SK-N-SH treated with all-trans-retinoic acid at 6 μM for 48 hours (cell line): ENCODE measurements around the gene CRIP2.
A peak's percentile ranks its signal among the peaks of the same experiment; 100 is the strongest.

ENCODE experiments used
- ATAC-seq: fragments of 200-7000 bp; cut with Tn5 transposase; 3 replicates; pipeline ENCODE4 v1.9.1; 2020; ENCODE audit warnings: mild to moderate bottlenecking, moderate library complexity
- CSDC2 ChIP-seq: fragments of 250-450 bp; sonication (Bioruptor Pico); IDR thresholded peaks from 2 replicates; pipeline ENCODE4 v1.5.0; 2020; ENCODE audit warnings: mild to moderate bottlenecking, moderate library complexity
- CSRNP3 ChIP-seq: fragments of 250-450 bp; sonication (Bioruptor Pico); IDR thresholded peaks from 2 replicates; pipeline ENCODE4 v1.5.1; 2021; ENCODE audit warnings: mild to moderate bottlenecking, moderate library complexity
- ESRRG ChIP-seq: fragments of 250-450 bp; sonication (Bioruptor Pico); IDR thresholded peaks from 2 replicates; pipeline ENCODE4 v1.6.1; 2021; ENCODE audit warnings: mild to moderate bottlenecking
- ISL1 ChIP-seq: fragments of 250-450 bp; sonication (Bioruptor Pico); IDR thresholded peaks from 2 replicates; pipeline ENCODE4 v2.1.2; 2022; ENCODE audit warnings: mild to moderate bottlenecking, moderate library complexity
- OSR1 ChIP-seq: fragments of 250-450 bp; sonication (Bioruptor Pico); IDR thresholded peaks from 2 replicates; pipeline ENCODE4 v1.8.0; 2022; ENCODE audit warnings: moderate library complexity, mild to moderate bottlenecking, inconsistent platforms
- RARB ChIP-seq: fragments of 250-450 bp; sonication (Bioruptor Pico); IDR thresholded peaks from 2 replicates; pipeline ENCODE4 v1.8.0; 2021; ENCODE audit warnings: mild to moderate bottlenecking, moderate library complexity
- SNAI2 ChIP-seq: fragments of 250-450 bp; sonication (Bioruptor Pico); IDR thresholded peaks from 2 replicates; pipeline ENCODE4 v1.5.0; 2020; ENCODE audit warnings: mild to moderate bottlenecking, moderate library complexity
- TCF4 ChIP-seq: fragments of 250-450 bp; sonication (Bioruptor Pico); IDR thresholded peaks from 2 replicates; pipeline ENCODE4 v1.8.0; 2021; ENCODE audit warnings: mild to moderate bottlenecking, moderate library complexity, borderline replicate concordance
- TOX ChIP-seq: fragments of 250-450 bp; sonication (Bioruptor Pico); IDR thresholded peaks from 2 replicates; pipeline ENCODE4 v1.8.0; 2021; ENCODE audit warnings: mild to moderate bottlenecking, moderate library complexity, borderline replicate concordance
- ZC3H10 ChIP-seq: fragments of 250-450 bp; sonication (Bioruptor Pico); IDR thresholded peaks from 2 replicates; pipeline ENCODE4 v1.5.1; 2021; ENCODE audit warnings: mild to moderate bottlenecking, moderate library complexity
- ZFP30 ChIP-seq: fragments of 450-650 bp; formaldehyde crosslinking; IDR thresholded peaks from 2 replicates; pipeline ENCODE4 v1.5.0; 2022; ENCODE audit warnings: mild to moderate bottlenecking, moderate library complexity
- ZNF565 ChIP-seq: fragments of 450-650 bp; formaldehyde crosslinking; conservative IDR thresholded peaks from 2 replicates; pipeline ENCODE4 v1.5.0; 2020; ENCODE audit warnings: low read depth, mild to moderate bottlenecking, moderate library complexity
- ZNF8 ChIP-seq: fragments of 450-650 bp; formaldehyde crosslinking; IDR thresholded peaks from 2 replicates; pipeline ENCODE4 v1.5.0; 2020; ENCODE audit warnings: mild to moderate bottlenecking, moderate library complexity
- TF ChIP-seq, protein P1 (sequence below): fragments of 250-450 bp; sonication (Bioruptor Pico); IDR thresholded peaks from 2 replicates; pipeline ENCODE4 v1.8.0; 2021; ENCODE audit warnings: low read depth, mild to moderate bottlenecking, moderate library complexity, borderline replicate concordance
- TF ChIP-seq, protein P2 (sequence below): fragments of 250-450 bp; sonication (Bioruptor Pico); IDR thresholded peaks from 2 replicates; pipeline ENCODE4 v1.5.1; 2020; ENCODE audit warnings: low read depth, mild to moderate bottlenecking, moderate library complexity
- TF ChIP-seq, protein P3 (sequence below): fragments of 250-450 bp; sonication (Bioruptor Pico); IDR thresholded peaks from 2 replicates; pipeline ENCODE4 v1.8.0; 2020; ENCODE audit warnings: mild to moderate bottlenecking, moderate library complexity, borderline replicate concordance

The CRIP2 gene

GRCh38 chr14:105445901-105446845 lies 28.4 kb upstream of the CRIP2 start:
- ATAC-seq = no peak
- TF ChIP-seq RARB (CRISPR knock-in tag) (no peak), CSDC2 (no peak)
- TF ChIP-seq, protein P1, sequence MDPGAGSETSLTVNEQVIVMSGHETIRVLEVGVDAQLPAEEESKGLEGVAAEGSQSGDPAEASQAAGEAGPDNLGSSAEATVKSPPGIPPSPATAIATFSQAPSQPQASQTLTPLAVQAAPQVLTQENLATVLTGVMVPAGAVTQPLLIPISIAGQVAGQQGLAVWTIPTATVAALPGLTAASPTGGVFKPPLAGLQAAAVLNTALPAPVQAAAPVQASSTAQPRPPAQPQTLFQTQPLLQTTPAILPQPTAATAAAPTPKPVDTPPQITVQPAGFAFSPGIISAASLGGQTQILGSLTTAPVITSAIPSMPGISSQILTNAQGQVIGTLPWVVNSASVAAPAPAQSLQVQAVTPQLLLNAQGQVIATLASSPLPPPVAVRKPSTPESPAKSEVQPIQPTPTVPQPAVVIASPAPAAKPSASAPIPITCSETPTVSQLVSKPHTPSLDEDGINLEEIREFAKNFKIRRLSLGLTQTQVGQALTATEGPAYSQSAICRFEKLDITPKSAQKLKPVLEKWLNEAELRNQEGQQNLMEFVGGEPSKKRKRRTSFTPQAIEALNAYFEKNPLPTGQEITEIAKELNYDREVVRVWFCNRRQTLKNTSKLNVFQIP (CRISPR knock-in tag) = no peak

- TF ChIP-seq ZNF565 (no peak), ISL1 (CRISPR knock-in tag) (no peak), ZFP30 (CRISPR knock-in tag) (no peak), TOX (CRISPR knock-in tag) (no peak), ESRRG (CRISPR knock-in tag) (no peak), CSDC2 (no peak), TCF4 (CRISPR knock-in tag) (no peak), CSRNP3 (CRISPR knock-in tag) (no peak), ZNF8 (CRISPR knock-in tag) (no peak), ZC3H10 (CRISPR knock-in tag) (no peak)
- TF ChIP-seq, protein P1 (CRISPR knock-in tag) = no peak
- TF ChIP-seq, protein P2, sequence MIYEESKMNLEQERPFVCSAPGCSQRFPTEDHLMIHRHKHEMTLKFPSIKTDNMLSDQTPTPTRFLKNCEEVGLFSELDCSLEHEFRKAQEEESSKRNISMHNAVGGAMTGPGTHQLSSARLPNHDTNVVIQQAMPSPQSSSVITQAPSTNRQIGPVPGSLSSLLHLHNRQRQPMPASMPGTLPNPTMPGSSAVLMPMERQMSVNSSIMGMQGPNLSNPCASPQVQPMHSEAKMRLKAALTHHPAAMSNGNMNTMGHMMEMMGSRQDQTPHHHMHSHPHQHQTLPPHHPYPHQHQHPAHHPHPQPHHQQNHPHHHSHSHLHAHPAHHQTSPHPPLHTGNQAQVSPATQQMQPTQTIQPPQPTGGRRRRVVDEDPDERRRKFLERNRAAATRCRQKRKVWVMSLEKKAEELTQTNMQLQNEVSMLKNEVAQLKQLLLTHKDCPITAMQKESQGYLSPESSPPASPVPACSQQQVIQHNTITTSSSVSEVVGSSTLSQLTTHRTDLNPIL (CRISPR knock-in tag) = no peak
- TF ChIP-seq, all 23 proteins: peak for 0
- ATAC-seq = no peak
Measured at GRCh38 chr14:105446971-105447370, 27.6 kb upstream of the CRIP2 start.

DNA sequence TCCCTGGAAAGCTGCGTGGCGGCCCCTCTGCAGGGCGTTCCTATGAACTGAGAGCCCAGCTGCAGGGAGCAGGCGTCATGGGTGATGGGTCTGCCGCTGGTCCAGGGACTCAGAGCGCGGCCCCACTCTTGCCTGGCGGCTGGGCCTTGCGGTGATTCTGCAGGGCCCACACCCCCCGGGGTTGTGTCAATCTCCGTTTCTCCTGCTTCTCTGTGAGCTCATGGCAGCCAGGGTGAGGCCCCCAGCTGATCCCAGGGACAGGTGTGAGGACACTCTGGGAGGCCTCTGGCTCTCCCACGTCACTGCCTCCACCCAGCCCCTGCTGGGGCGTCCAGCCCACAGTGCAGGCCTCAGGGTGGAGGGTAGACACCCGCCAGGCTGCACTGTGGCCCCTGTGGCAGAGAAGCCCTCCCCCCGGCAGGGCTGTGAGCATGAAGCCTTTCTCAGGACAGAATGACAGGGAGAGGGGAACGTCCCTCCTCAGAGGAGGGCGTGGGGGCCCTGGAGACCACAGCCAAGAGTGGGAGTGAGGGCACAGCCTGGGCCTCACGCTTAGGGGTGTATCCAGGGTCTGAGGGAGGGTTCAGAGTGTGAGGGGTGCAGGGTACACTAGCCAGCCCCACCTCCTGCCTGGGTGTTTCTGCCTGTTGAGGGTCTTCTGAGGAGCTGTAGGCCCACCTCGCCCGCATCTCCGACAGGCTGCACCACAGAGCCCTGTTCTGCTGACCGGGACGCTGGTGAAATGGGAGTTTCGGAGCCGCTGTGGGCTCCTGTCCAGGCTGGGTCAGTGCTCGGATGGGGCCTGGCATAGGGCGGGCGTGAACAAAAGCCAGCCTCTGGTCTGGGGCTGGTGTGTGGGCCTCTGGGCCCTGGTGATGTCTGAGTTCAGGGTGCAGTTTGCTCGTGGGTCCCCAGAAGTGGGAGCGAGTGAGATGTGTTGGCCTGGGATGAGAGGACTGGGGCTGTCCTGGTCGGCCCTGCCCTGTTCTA lies 26.7 kb upstream of the CRIP2 start:
- peak; percentile 4 for ATAC-seq
- TF ChIP-seq, protein P3, sequence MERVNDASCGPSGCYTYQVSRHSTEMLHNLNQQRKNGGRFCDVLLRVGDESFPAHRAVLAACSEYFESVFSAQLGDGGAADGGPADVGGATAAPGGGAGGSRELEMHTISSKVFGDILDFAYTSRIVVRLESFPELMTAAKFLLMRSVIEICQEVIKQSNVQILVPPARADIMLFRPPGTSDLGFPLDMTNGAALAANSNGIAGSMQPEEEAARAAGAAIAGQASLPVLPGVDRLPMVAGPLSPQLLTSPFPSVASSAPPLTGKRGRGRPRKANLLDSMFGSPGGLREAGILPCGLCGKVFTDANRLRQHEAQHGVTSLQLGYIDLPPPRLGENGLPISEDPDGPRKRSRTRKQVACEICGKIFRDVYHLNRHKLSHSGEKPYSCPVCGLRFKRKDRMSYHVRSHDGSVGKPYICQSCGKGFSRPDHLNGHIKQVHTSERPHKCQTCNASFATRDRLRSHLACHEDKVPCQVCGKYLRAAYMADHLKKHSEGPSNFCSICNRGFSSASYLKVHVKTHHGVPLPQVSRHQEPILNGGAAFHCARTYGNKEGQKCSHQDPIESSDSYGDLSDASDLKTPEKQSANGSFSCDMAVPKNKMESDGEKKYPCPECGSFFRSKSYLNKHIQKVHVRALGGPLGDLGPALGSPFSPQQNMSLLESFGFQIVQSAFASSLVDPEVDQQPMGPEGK (CRISPR knock-in tag) = no peak
- TF ChIP-seq SNAI2 (CRISPR knock-in tag) = no peak
- no peak for TF ChIP-seq OSR1
- TF ChIP-seq, protein P2 (CRISPR knock-in tag) = no peak
- TF ChIP-seq, all 23 proteins: peak for 0
